Measurements from ENCODE around the gene TMEM94.

TMEM94 gene

GRCh38 chr17:75478508-75478907, 22.1 kb downstream of the TMEM94 start:
- DNase-seq, result no peak

GRCh38 chr17:75480281-75480680, 23.8 kb downstream of the TMEM94 start:
- no peak for DNase-seq

DNA sequence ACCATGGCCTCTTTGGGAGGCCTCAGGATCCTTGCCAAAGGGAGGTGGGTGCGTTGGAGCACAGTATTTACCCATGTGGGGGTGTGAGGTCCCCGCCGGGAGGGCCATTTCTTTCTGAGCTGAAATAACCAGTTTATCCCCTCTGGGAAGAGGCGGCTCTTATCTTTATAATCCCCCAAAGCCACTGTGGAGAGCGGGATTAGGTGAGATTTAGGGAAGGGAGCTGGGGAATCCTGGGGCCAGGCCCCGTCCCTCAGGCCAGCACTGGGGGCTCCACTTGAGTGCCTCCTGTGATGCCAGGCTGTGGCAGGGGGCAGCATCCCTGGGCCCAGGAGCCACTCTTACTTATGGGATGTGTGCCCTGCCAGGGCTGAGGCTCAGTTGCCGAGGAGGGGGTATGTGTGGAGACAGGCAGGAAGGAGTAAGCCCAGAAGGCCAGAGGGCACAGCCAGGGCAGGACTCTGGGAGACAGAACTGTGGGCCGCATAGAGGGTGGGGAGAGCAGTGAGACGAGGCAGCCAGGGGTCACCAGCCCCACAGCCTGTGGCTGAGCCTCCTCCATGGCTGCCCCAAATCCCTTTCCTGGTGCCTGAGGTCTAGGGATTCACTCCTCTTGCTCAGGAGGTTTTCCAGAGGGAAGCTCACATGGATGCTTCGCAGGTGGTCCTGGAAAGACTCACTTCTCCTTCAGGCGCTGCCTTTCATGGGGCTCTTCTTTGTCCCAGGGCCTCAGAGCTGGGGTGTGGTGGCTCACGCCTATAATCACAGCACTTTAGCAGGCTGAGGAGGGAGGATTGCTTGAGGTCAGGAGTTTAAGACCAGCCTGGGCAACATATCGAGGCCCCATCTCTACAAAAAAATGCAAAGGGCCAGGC, 25.0 kb downstream of the TMEM94 start:
- DNase-seq, result no peak

GRCh38 chr17:75482098-75482942, 25.9 kb downstream of the TMEM94 start:
- DNase-seq, result no peak

DNA sequence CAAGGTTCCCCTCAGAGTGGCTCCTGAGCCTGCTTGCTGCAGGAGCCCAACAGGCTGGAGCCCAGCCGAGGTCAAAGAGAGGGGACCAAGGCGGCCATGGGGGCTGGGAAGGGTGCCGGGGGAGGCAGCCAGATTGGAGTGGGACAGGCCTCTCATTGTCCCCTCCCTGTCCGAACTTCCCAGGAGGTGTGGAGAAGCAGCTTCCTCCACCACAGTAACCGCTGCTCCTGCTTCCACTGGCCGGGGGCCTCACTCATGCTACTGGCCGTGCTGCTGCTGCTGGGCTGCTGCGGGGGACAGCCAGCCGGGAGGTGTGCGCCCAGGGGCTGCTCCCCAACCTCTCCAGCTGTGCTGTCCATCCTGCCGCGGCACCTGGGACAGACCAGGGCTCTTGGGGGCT, 29.3 kb downstream of the TMEM94 start:
- no peak for DNase-seq

DNA sequence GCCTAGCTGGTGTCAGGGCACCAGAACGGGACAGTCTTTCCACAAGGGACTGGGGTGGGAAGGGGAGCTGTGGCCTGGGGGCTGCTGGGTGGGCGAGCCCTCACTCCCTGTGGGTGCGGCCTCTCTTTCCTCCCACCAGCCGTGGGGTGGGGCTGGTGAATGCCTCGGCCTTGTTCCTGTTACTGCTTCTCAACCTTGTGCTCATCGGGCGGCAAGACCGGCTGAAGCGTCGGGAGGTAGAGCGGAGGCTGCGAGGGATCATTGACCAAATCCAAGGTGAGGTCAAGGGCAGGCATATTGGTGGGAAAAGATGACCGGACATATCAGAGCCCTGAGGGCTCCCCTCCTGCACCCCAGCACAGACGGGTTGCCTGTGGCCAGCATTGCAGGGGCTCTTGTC, 29.7 kb downstream of the TMEM94 start:
- DNase-seq, result no peak

- no peak for DNase-seq
These were observed 30.5 kb downstream of the TMEM94 start for GRCh38 chr17:75486951-75487350.

DNA sequence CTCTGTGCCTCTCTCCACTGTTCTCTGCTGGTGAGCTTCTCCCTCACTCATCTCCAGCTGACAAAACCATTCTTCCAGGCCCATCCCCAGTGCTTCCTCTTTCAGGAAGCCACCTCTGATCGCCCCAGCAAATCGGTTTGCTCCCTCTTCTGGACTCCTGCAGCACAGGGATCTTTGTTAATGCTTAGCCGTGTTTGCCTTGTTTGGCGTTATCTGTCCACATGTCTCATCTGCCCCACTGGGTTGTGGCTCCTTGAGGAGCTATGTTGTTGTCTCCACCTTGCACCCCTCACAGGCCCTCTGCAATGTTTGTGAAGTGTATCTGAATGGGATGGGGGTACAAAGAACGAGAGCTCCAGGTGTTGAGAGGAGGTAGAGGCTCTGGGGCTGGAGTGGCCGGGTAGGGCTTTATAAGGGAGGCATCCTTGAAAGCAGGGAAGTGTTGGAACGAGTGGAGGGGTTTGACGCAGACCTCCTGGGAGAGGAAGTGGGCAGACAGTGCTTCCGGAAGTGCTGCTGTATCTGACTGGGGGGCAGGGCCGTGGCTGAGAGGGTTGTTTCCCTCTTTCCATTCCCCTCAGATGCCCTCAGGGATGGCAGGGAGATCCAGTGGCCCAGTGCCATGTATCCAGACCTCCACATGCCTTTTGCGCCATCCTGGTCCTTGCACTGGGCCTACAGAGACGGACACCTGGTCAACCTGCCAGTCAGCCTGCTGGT, 31.1 kb downstream of the TMEM94 start:
- DNase-seq, result no peak

DNA sequence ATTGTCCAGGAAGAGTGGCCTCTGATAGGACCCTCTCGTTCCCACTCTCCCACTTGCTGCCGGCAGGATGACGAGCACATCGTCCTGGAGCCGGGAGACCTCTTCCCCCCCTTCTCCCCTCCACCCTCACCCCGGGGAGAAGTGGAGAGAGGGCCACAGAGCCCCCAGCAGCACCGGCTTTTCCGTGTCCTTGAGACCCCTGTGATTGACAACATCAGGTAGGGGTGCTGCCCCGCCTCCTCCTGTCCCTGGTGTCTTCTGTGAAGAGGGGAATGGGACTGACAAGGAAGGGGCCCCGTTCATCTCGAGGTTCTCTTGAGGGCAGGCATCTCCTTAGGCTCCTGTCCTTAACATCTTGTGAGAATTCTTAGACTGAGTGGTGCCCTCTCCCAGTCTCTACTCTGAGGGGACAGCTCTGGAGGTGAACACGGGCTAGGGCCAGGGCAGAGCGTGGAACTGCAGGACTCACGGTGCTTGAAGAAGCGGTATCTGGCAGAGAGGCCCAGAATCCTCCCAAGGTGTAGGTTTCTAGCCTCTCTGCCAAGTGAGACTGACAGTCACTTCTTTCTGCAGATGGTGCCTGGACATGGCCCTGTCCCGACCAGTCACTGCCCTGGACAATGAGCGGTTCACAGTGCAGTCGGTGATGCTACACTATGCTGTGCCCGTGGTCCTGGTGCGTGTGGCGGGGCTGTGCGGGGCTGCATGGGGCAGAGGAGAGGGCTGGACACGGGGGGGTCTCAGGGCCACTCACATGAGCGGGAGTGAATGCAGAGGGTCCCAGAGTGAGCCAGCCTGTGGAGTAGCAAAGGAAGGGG, 32.5 kb downstream of the TMEM94 start:
- DNase-seq, result no peak

GRCh38 chr17:75489511-75489955, 33.1 kb downstream of the TMEM94 start:
- DNase-seq, result no peak

GRCh38 chr17:75490173-75490743, 33.8 kb downstream of the TMEM94 start:
- DNase-seq, result no peak

DNA sequence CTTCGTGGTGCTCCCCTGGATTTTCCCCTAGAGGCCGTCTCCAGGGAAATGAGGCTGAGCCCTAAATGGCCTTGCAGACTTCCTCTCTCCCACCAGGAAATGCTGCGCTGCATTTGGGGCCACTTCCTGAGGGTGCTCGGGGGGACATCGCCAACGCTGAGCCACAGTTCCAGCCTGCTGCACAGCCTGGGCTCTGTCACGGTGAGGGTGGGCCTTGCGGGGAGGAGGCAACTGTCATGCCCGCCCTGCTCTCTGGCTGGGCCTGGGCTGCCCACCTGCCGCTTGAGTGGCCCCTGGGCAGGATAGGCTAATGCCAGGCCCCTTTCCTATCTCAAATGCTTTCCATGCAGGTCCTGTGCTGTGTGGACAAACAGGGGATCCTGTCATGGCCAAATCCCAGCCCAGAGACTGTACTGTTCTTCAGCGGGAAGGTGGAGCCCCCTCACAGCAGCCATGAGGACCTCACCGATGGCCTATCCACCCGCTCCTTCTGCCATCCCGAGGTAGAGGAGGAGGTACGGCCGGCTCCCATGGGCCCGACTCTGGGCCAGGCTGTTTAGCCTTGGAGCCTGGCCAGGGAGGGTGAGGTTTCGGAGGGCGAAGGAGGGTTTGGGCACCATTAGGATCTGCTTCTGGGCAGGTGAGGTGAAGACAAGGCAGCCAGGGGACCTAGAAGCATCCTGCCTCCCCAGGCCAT, 34.7 kb downstream of the TMEM94 start:
- no peak for DNase-seq

DNA sequence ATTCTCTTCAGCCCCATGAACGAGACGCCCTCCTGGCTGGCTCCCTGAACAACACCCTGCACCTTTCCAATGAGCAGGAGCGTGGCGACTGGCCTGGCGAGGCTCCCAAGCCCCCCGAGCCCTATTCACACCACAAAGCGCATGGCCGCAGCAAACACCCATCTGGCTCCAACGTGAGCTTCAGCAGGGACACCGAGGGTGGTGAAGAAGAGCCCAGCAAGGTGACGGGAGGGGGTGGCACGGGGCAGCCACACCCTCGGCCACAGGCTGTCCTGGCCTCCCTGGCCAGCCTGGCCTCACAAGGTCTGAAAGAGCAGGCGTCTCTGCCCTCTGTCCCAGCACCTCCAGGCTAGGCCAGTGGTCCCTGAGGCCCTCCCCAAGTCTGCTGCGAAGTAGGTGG, 35.2 kb downstream of the TMEM94 start:
- DNase-seq, result no peak

- no peak for DNase-seq
These were observed 36.2 kb downstream of the TMEM94 start for GRCh38 chr17:75492555-75493168.

GRCh38 chr17:75493476-75494129, 37.2 kb downstream of the TMEM94 start:
- DNase-seq, result no peak

DNA sequence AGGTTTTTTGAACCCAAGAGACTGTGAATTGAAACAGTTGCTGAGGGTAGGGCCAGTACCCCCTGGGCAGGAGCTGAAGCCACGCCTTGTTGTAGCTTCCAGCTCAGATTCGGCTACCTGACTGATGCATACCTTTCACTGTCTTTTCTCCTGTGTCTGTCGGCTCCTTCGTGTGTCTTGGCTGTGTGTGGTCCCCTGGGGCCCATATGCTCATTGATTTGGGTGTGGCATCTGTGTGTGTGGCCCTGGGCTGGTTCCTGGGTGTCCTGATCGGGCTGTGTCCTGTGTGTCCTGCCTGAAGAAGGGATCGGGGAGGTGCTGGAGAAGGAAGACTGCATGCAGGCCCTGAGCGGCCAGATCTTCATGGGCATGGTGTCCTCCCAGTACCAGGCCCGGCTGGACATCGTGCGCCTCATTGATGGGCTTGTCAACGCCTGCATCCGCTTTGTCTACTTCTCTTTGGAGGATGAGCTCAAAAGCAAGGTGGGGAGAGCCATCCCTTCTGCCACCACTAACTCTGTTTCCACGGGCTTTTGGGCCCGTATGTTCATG, 38.0 kb downstream of the TMEM94 start:
- DNase-seq, result no peak

DNA sequence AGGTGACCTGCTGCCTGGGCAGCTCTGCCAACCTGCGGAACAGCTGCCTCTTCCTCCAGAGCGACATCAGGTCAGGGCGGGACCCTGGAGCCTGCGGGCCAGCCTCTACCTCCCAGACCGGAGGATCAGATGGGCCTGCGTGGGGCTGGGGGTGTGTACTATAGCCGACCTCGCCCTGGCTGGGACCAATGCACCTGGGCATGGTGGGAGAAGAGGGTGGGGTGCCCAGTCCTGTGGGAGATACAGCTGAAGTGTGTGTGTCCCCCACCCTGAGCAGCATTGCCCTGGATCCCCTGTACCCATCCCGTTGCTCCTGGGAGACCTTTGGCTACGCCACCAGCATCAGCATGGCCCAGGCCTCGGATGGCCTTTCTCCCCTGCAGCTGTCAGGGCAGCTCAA, 39.6 kb downstream of the TMEM94 start:
- no peak for DNase-seq

DNA sequence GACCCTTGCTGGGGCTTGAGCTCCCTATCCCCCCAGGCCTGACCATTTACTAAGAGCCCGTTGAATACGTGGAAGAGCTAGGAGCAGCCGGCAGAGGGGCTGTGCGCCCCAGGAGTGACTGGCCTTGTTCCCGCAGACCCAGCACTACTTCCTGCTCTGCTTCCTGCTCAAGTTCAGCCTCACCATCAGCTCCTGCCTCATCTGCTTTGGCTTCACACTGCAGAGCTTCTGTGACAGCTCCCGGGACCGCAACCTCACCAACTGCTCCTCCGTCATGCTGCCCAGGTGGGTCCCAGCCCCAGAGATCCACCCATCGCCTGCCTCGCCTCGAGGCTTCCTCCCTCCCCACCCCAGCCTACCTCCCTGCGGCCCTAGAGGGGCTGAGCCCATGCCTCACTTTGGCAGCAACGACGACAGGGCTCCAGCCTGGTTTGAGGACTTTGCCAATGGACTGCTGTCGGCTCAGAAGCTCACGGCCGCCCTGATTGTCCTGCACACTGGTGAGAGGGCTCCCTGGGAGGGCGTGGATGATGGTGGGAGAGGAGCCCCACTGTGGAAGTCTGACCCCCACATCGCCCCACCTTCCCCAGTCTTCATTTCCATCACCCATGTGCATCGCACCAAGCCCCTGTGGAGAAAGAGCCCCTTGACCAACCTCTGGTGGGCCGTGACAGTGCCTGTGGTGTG, 41.7 kb downstream of the TMEM94 start:
- DNase-seq, result no peak

DNA sequence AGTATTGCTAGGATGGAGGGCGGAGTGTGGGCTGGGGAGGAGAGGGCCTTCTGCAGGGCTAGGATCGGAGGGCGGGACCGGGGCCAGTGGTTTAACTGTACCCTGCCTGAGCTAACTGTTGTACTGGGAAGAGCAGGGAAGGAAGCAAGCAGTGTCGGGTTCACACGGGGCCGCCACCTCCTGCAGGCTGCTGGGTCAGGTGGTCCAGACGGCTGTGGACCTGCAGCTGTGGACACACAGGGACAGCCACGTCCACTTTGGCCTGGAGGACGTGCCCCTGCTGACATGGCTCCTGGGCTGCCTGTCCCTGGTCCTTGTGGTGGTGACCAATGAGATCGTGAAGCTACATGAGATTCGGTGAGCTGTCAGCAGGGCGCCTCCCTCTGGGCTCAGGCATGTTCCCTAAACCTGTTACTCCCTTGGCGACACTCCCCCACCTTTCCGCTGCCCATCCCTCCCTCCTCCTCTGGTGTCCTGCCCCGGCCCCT, 42.3 kb downstream of the TMEM94 start:
- DNase-seq, result no peak
